Retinal pigment epithelial cell (primary cell): ENCODE data around the gene PPIB.
"Not testable (repeated sequence)": the region's sequence is repeated elsewhere in the genome, so short reads cannot be mapped to it uniquely, and the experiment has no call there.

Experiments
- DNase-seq: peaks from one replicate; pipeline ENCODE4 v3.0.0-alpha.2; 2010; ENCODE audit warnings: low read depth
- H3K4me3 ChIP-seq: 2 replicates; pipeline ENCODE4 v1.5.1; 2011; ENCODE audit warnings: mild to moderate bottlenecking, low read length, control low read depth, moderate library complexity
- CTCF ChIP-seq: conservative IDR thresholded peaks from 2 replicates; pipeline ENCODE4 v1.5.1; 2011; ENCODE audit warnings: low read depth, low read length, control low read depth, inconsistent platforms

The PPIB gene

GRCh38 chr15:64112904-64113303, 49.9 kb downstream of the PPIB start:
- no peak for DNase-seq
- H3K4me3 ChIP-seq, result no peak overlapping the region
- TF ChIP-seq CTCF, result no peak

- no peak overlapping the region for H3K4me3 ChIP-seq
- no peak for DNase-seq
These were observed 50.6 kb downstream of the PPIB start for GRCh38 chr15:64112073-64112772.

GRCh38 chr15:64111679-64112050, 51.2 kb downstream of the PPIB start:
- DNase-seq, result no peak

More at GRCh38 chr15:64112073-64112772, 50.6 kb downstream of the PPIB start:
- TF ChIP-seq CTCF, result no peak

GRCh38 chr15:64110950-64111678, 51.7 kb downstream of the PPIB start:
- no peak for DNase-seq
- no peak overlapping the region for H3K4me3 ChIP-seq
- TF ChIP-seq CTCF, result no peak

More at GRCh38 chr15:64111679-64112050, 51.2 kb downstream of the PPIB start:
- no peak for TF ChIP-seq CTCF
- no peak overlapping the region for H3K4me3 ChIP-seq

GRCh38 chr15:64110108-64110701, 52.6 kb downstream of the PPIB start:
- not testable (repeated sequence) for DNase-seq, H3K4me3 ChIP-seq

GRCh38 chr15:64107337-64107736, 55.5 kb downstream of the PPIB start:
- no peak for DNase-seq
- no peak for TF ChIP-seq CTCF
- no peak overlapping the region for H3K4me3 ChIP-seq
